Left lung (tissue), 10 donors: Measurements from ENCODE around the gene RPGR. TPM values are rescaled to one million over a fixed set of nuclear protein-coding genes. Genes with fewer than 3 reads are reported as not detected.

Source experiments
- ATAC-seq: fragments of 200-7000 bp; cut with Tn5 transposase; one replicate; pipeline ENCODE4 v1.9.1; 2020; ENCODE audit warnings: moderate library complexity
- DNase-seq, 4 donors: peaks; one replicate each; pipeline ENCODE4 v3.0.0-alpha.2; 2013 to 2020
- H3K27ac ChIP-seq, 2 donors: fragments of 200-600 bp; sonication (generic) in 1 of 2; one replicate each; pipeline versions ENCODE4 v1.5.0 to v1.8.0; 2020 to 2021
- H3K27me3 ChIP-seq, 2 donors: fragments of 200-600 bp; sonication (generic) in 1 of 2; one replicate each; pipeline versions ENCODE4 v1.5.0 to v1.8.0; 2020 to 2021
- H3K36me3 ChIP-seq, 2 donors: fragments of 200-600 bp; sonication (generic) in 1 of 2; one replicate each; pipeline versions ENCODE4 v1.5.0 to v1.8.0; 2020 to 2021
- H3K4me1 ChIP-seq, 2 donors: fragments of 200-600 bp; one replicate each; pipeline ENCODE4 v1.8.0; 2021
- H3K4me3 ChIP-seq, 2 donors: fragments of 200-600 bp; sonication (generic) in 1 of 2; one replicate each; pipeline versions ENCODE4 v1.5.0 to v1.8.0; 2020 to 2021; ENCODE audit warnings: mild to moderate bottlenecking in 1 of 2
- H3K9me3 ChIP-seq, 2 donors: fragments of 200-600 bp; sonication (generic) in 1 of 2; one replicate each; pipeline versions ENCODE4 v1.5.0 to v1.8.0; 2020 to 2021
- CTCF ChIP-seq, 2 donors: fragments of 200-600 bp; sonication (generic) in 1 of 2; IDR thresholded peaks; one replicate each; pipeline versions ENCODE4 v1.5.0 to v1.8.0; 2021; ENCODE audit warnings: antibody characterized with exemption in 2 of 2
- intact Hi-C, 2 donors: fragments of 100-400 bp; cut with DNase I; formaldehyde crosslinking; loops; one replicate each; pipeline versions ENCODE4 v1.11.2 to v1.14.2; 2022
- polyA plus RNA-seq, 6 donors: library from polyadenylated mRNA; unstranded; fragments of 120-200 nt; gene quantifications; one replicate each; pipeline ENCODE4 v1.2.1, GENCODE V29; 2013; ENCODE audit not compliant: insufficient read length in 6 of 6
- total RNA-seq, 2 donors: library from RNA; stranded (reverse); fragmentation: NEBNext Ultra II Directional; extraction: Animal tissue kit (Norgen Biotek cat#: 25700); gene quantifications; one replicate each; pipeline ENCODE4 v1.2.1, GENCODE V29; 2021
- donor health status: DM: no; HTN: yes; CAD: no.
- donor health status: DM: no; HTN: no; CAD: no.

RPGR gene
- total and polyA plus RNA-seq, 8 donors = 10.6 to 26.2 (median 19.7) TPM

- Histone ChIP-seq H3K9me3 (no peaks in the 10 kb centered on the region), H3K27ac (no peak overlapping the region), H3K27me3 (no peaks in the 10 kb centered on the region), H3K4me3 (no peak overlapping the region), H3K36me3 (no peaks in the 10 kb centered on the region), H3K4me1 (no peaks in the 10 kb centered on the region)
- no peak for TF ChIP-seq CTCF (IDR thresholded peaks at IDR 0.05)
- intact Hi-C loops = no loop called here
- DNase-seq = no peak
- no peak for ATAC-seq
Measured at GRCh38 chrX:38262715-38263620, 64.3 kb downstream of the RPGR start.

GRCh38 chrX:38260231-38260630, 67.1 kb downstream of the RPGR start:
- ATAC-seq = peak; percentile 33
- no peak for DNase-seq
- intact Hi-C loops = no loop called here

GRCh38 chrX:38256019-38256418, 71.3 kb downstream of the RPGR start:
- Histone ChIP-seq H3K4me3 (no peak overlapping the region), H3K27me3 (no peaks in the 10 kb centered on the region), H3K9me3 (no peaks in the 10 kb centered on the region), H3K4me1 (no peaks in the 10 kb centered on the region), H3K27ac (no peak overlapping the region), H3K36me3 (no peaks in the 10 kb centered on the region)
- no peak for TF ChIP-seq CTCF (IDR thresholded peaks at IDR 0.05)
- DNase-seq (no peak), ATAC-seq (no peak)
- intact Hi-C loops = no loop called here

More at GRCh38 chrX:38260231-38260630, 67.1 kb downstream of the RPGR start:
- Histone ChIP-seq H3K36me3 (no peaks in the 10 kb centered on the region), H3K27me3 (no peaks in the 10 kb centered on the region), H3K4me1 (no peaks in the 10 kb centered on the region), H3K27ac (no peak overlapping the region), H3K4me3 (no peak overlapping the region), H3K9me3 (no peaks in the 10 kb centered on the region)
- TF ChIP-seq CTCF (IDR thresholded peaks at IDR 0.05) = peak in 1 of 2 donors; percentile 14

GRCh38 chrX:38249965-38250364, 77.3 kb downstream of the RPGR start:
- DNase-seq (no peak), ATAC-seq (no peak)
- intact Hi-C loops = no loop called here
- Histone ChIP-seq H3K36me3 (no peaks in the 10 kb centered on the region), H3K4me1 (no peaks in the 10 kb centered on the region), H3K9me3 (no peaks in the 10 kb centered on the region), H3K4me3 (no peak overlapping the region), H3K27ac (no peak overlapping the region), H3K27me3 (no peaks in the 10 kb centered on the region)
- no peak for TF ChIP-seq CTCF (IDR thresholded peaks at IDR 0.05)

- ATAC-seq (no peak), DNase-seq (no peak)
- H3K36me3 ChIP-seq = no peaks in the 10 kb centered on the region
- H3K27ac ChIP-seq = no peak overlapping the region
- no peaks in the 10 kb centered on the region for H3K4me1 ChIP-seq
- TF ChIP-seq CTCF (IDR thresholded peaks at IDR 0.05) = no peak
- H3K27me3 ChIP-seq = no peaks in the 10 kb centered on the region
- no peaks in the 10 kb centered on the region for H3K9me3 ChIP-seq
- no peak overlapping the region for H3K4me3 ChIP-seq
- intact Hi-C loops = no loop called here
Measured at GRCh38 chrX:38247051-38247450, 80.3 kb downstream of the RPGR start.
